Activated naive CD4-positive, alpha-beta T cell treated with anti-CD3 and anti-CD28 coated beads for 36 hours (primary cell): Measurements from ENCODE around the gene CACTIN. TPM values are rescaled to one million over a fixed set of nuclear protein-coding genes. Genes with fewer than 3 reads are reported as not detected.
"Not testable (repeated sequence)": the region's sequence is repeated elsewhere in the genome, so short reads cannot be mapped to it uniquely, and the experiment has no call there.

Source experiments
- CTCF ChIA-PET: fragments of 350-600 bp; sonication (Branson Sonifier 250); formaldehyde crosslinking; loops from one replicate; lab custom pipeline; 2021; ENCODE audit warnings: antibody characterized with exemption; lab: Charles Lee
- DNase-seq: peaks from one replicate; pipeline ENCODE4 v3.0.0-alpha.2; 2020
- H3K27ac Mint-ChIP-seq: one replicate; pipeline ENCODE4 v1.8.0; 2021; ENCODE audit warnings: mild to moderate bottlenecking, mixed read lengths
- H3K27me3 Mint-ChIP-seq: one replicate; pipeline ENCODE4 v1.8.0; 2021; ENCODE audit warnings: low read depth, mixed read lengths
- H3K36me3 Mint-ChIP-seq: one replicate; pipeline ENCODE4 v1.8.0; 2021; ENCODE audit warnings: low read depth, mixed read lengths
- H3K4me1 Mint-ChIP-seq: one replicate; pipeline ENCODE4 v1.8.0; 2021; ENCODE audit warnings: low read depth, mixed read lengths
- H3K4me3 Mint-ChIP-seq: one replicate; pipeline ENCODE4 v1.8.0; 2021; ENCODE audit warnings: mild to moderate bottlenecking, moderate library complexity, mixed read lengths
- H3K9me3 Mint-ChIP-seq: one replicate; pipeline ENCODE4 v1.8.0; 2021; ENCODE audit warnings: mixed read lengths
- intact Hi-C: fragments of 100-400 bp; cut with micrococcal nuclease; formaldehyde crosslinking; loops from one replicate; pipeline ENCODE4 v1.15.1; 2023
- total RNA-seq, 2 experiments: library from RNA; stranded (reverse); gene quantifications; one replicate each; pipeline ENCODE4 v1.2.3, GENCODE V29; 2021

The CACTIN gene
- total RNA-seq, 2 experiments from 2014 or later, result 24.6 to 27.0 TPM

DNA sequence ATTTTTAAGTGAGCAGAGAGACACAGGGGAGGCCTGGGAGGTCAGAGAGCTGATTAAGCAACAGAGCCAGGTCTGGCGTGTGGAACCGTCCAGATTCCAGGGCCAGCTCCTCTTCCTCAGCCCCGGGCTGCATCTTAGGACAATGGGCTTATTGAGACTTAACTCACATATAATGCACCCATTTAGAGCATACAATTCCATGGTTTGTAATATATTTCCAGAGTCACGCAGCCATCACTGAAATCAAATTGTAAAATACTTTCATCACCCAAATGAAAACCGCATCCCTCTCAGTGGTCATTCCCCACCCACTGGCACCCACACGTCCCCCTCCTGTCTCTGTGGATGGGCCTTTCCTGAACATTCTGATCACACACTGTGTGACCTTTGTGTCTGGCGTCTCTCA is 56.0 kb downstream of the CACTIN start:
- no peak for DNase-seq
- Mint-ChIP-seq H3K36me3 (peaks cover 8% of the 10 kb centered on the region), H3K4me1 (peaks cover 14% of the 10 kb centered on the region), H3K9me3 (no peaks in the 10 kb centered on the region), H3K27me3 (no peaks in the 10 kb centered on the region), H3K4me3 (no peak overlapping the region), H3K27ac (no peak overlapping the region)
- intact Hi-C loops, result loop anchor here (5.0 kb wide), 1 partner anchor 192 kb away; the partner anchor contains the start of genes APBA3 and MRPL54
- CTCF ChIA-PET, result no interaction called here

DNA sequence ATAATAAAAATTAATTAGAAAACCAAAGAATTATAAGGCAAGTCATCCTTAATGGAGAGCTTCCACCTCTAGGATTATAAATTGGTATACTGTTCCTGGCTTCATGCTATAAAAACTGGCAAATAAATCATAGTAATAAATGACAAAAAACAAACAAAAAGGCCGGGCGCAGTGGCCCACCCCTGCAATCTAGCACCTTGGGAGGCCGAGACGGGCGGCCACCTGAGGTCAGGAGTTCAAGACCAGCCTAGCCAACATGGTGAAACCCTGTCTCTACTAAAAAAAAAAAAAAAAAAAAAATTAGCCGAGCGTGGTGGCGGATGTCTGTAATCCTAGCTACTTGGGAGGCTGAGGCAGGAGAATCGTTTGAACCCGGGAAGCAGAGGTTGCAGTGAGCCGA is 56.5 kb downstream of the CACTIN start:
- CTCF ChIA-PET, H3K36me3 Mint-ChIP-seq, H3K27me3 Mint-ChIP-seq, H3K4me3 Mint-ChIP-seq, DNase-seq, H3K9me3 Mint-ChIP-seq, H3K27ac Mint-ChIP-seq: not testable (repeated sequence)
- H3K4me1 Mint-ChIP-seq, result peaks cover 11% of the 10 kb centered on the region
- intact Hi-C loops, result loop anchor here (5.0 kb wide), 1 partner anchor 192 kb away; the partner anchor contains the start of genes APBA3 and MRPL54

DNA sequence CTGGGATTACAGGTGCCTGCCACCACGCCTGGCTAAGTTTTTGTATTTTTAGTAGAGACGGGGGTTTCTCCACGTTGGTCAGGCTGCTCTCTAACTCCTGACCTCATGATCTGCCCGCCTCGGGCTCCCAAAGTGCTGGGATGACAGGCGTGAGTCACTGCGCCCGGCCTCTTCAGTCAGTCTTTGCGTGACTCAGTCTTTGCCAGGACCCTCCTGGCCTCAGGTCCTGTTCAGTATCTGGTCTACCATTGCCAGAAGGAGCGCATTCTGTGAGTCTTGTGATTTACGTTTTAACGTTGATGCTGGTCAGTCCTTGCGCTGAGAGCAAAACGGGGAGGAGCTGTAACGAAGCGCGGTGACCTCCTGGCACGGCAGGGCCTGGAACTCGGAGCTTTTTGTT is 61.5 kb downstream of the CACTIN start:
- intact Hi-C loops, result no loop called here
- no peaks in the 10 kb centered on the region for H3K27me3 Mint-ChIP-seq
- DNase-seq, result no peak
- CTCF ChIA-PET, result no interaction called here
- no peaks in the 10 kb centered on the region for H3K4me1 Mint-ChIP-seq
- H3K4me3 Mint-ChIP-seq, result no peak overlapping the region
- H3K36me3 Mint-ChIP-seq, result no peaks in the 10 kb centered on the region
- H3K9me3 Mint-ChIP-seq, result no peaks in the 10 kb centered on the region
- no peak overlapping the region for H3K27ac Mint-ChIP-seq

DNA sequence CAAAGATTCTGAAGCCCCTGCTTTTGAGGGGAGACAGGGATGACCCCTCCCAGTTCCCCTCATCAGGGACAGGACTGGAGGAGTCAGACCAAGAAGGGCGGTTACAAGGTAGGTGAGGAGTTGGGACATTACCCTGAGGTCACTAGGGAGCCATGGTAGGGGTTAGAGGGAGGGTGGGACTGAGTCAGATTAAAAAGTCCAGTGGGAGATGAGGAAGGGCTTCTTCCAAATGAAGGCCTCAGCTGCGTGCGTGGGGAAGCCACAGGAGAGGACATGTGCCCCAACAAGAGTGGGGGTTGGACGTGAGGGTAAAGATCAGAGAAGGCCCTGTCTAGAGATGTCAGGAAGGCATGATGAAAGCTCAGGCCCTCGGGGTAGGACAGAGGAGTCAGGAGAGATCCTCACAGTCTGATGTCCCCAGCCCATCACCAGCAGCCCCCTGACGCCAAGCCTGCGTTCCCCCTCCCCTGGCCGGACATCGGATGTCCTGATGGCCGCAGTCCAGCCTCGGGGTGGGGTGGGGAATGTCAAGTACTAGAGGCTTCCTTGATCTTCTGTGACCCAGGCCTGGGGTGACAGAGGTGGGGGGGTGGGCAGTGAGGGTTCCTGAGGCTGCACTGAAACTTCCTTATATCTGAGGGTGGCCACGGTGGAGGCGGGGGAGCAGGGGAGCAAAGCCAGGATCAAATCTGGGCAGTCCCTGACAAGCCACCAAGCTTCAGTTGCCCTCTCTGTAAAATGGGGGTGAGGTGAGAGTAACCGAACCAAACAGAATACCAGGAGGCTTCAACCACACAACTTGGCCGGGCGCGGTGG is 62.7 kb downstream of the CACTIN start:
- Mint-ChIP-seq H3K9me3 (no peaks in the 10 kb centered on the region), H3K4me3 (no peak overlapping the region), H3K27me3 (no peaks in the 10 kb centered on the region), H3K4me1 (no peaks in the 10 kb centered on the region), H3K36me3 (no peaks in the 10 kb centered on the region), H3K27ac (no peak overlapping the region)
- no peak for DNase-seq
- intact Hi-C loops, result no loop called here
- CTCF ChIA-PET, result interaction anchor here (0.6 kb wide), 1 partner anchor 21 kb away, joined by 3 read pairs; no protein-coding TSS in a partner anchor

Other genes with a start within 250 kb of the CACTIN start
- gene SMIM24, start 146.3 kb downstream of the CACTIN start, total RNA-seq, result under 1 TPM in 1 of 2 experiments, not detected in 1; 0.41 TPM
- gene SMIM44, start 143.3 kb downstream of the CACTIN start, total RNA-seq, result not detected
- gene DOHH, start 126.1 kb downstream of the CACTIN start, total RNA-seq, result 10 to 100 TPM; 13.3 to 14.0 TPM
- gene FZR1, start 120.5 kb downstream of the CACTIN start, total RNA-seq, result 10 to 100 TPM; 40.3 to 46.3 TPM
- 1 to 10 TPM; 2.1 to 2.5 TPM for gene TEKTIP1, start 87.6 kb downstream of the CACTIN start, total RNA-seq
- 10 to 100 TPM; 31.3 to 34.0 TPM for gene MFSD12, start 69.2 kb downstream of the CACTIN start, total RNA-seq
- 10 to 100 TPM; 63.3 to 65.9 TPM for gene HMG20B, start 53.8 kb downstream of the CACTIN start, total RNA-seq
- under 1 TPM; 0.20 to 0.29 TPM for gene GIPC3, start 41.3 kb downstream of the CACTIN start, total RNA-seq
- under 1 TPM; 0.41 to 0.42 TPM for gene TBXA2R, start 19.9 kb downstream of the CACTIN start, total RNA-seq
- gene PIP5K1C, start 73.7 kb upstream of the CACTIN start, total RNA-seq, result 1 to 10 TPM; 7.3 to 7.5 TPM
- gene TJP3, start 81.6 kb upstream of the CACTIN start, total RNA-seq, result 1 to 10 TPM in 1 of 2 experiments, under 1 TPM in 1; 0.93 to 1.6 TPM
- 10 to 100 TPM; 28.6 to 30.0 TPM for gene APBA3, start 134.9 kb upstream of the CACTIN start, total RNA-seq
- gene MRPL54, start 135.9 kb upstream of the CACTIN start, total RNA-seq, result 10 to 100 TPM; 71.4 to 77.0 TPM
- not detected for gene RAX2, start 145.4 kb upstream of the CACTIN start, total RNA-seq
- gene MATK, start 159.6 kb upstream of the CACTIN start, total RNA-seq, result 10 to 100 TPM; 12.7 to 13.7 TPM
- gene ZFR2, start 242.2 kb upstream of the CACTIN start, total RNA-seq, result under 1 TPM in 1 of 2 experiments, not detected in 1; 0.27 TPM